Activated CD4-positive, alpha-beta T cell treated with anti-CD3 and anti-CD28 coated beads, Interleukin-2, amount 50 U/mL, for 4 hours (primary cell): ENCODE measurements around the gene GNG4.
"Not testable (repeated sequence)": the region's sequence is repeated elsewhere in the genome, so short reads cannot be mapped to it uniquely, and the experiment has no call there.

Experiments used
- DNase-seq, 2 experiments: peaks; one replicate each; pipeline ENCODE4 v3.0.0-alpha.2; 2020

The GNG4 gene

GRCh38 chr1:235624721-235625333 lies 24.8 kb downstream of the GNG4 start:
- DNase-seq, result no peak

DNA sequence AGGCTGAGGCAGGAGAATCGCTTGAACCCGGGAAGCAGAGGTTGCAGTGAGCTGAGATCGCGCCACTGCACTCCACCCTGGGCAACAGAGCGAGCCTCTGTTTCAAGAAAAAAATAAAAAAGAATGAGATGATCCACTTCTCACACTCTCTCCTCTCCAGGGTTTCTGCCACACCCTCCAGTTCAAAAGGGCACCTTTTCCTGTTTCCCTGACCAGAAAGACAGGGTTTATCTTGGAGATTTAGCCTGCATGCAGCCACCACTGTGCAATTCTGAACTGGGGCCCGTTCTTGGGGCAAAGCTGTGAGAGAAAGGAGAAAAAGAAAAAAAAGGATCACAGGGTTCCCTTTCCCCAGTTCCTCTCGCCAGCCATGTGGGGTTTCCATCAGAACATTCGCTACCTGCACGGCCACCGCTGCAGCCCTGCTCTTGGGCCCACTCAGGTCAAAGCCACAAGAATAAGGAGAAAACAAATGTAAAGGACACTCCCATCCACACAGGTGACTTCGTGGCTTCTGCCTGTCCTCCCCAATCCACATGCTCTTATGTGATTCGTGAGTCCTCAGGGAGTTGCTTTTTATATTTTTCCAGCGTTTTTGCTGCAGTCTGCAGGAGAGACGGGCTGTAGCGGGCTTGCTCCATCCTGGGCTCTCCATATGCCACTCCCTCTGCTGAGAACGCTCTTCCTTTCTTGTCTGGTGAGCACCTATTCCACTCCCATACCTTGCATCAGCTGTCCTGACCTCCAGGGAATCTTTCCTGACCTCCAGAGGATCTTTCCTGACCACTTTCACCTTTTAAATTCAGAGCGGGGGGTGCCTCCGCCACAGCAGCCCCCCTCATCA lies 26.4 kb downstream of the GNG4 start:
- DNase-seq, result no peak

- DNase-seq, result not testable (repeated sequence)
These were observed 30.4 kb downstream of the GNG4 start for GRCh38 chr1:235619149-235619548.

GRCh38 chr1:235617808-235618207 lies 31.8 kb downstream of the GNG4 start:
- no peak for DNase-seq

DNA sequence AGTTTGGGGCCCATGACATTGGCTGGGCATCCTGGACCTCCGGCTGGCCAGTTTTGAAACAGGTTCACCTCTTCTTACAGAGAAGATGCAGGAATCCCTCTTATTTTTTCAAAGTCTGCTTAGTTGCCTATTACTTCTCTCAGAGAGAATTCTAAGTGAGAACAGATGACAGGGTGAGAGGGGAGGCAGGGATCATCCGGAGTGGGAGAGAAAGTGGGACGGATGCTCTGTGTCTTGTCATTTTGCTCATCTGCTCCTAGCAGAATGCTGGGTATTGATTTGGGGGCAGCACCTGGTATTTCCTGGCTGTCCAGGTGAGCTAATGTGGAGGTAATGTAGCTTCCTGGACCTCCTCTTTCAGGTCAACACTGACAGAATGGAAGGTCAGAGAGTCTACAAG lies 32.4 kb downstream of the GNG4 start:
- no peak for DNase-seq

DNA sequence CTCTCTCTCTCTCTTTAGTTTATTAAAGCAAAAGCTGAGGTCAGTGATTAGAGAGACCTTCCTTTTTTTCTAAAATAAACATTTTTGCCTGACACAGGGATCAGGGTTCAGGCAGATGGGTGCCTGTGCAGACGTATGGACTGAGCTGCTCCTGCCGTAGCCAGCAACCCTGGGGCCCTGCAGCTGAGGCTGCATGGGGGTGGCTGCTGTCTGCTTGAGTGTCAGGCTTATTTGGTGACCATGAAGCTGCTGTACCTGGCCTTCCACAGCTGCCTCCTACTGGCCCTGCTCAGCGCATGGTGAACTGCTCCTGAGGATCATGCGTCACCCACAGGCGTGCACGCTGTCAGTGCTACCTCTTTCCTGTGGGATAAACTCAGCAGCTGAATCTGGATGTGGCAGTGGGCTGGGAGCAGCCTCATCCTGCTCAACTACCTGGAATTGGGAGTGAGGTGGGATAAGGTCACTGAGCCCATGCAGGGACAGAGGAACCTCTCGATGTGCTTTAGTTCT lies 35.1 kb downstream of the GNG4 start:
- no peak for DNase-seq

GRCh38 chr1:235613602-235614001 lies 36.0 kb downstream of the GNG4 start:
- DNase-seq, result no peak

DNA sequence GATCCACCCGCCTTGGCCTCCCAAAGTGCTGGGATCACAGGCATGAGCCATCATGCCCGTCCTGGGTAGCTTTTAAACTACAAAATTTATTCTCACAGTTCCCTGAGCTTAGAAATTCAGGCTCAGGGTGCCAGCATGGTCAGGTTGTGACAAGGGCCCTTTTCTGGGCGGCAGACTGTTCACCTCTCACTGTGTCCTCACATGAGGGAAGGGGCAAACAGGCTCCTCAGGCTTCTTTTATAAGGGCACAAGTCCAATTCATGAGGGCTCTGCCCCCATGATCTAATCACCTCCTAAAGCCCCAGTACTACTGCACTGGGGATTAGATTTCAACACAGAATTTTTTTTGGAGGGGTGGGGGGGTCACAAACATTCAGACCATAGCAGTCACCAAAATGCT lies 36.8 kb downstream of the GNG4 start:
- DNase-seq, result no peak

- no peak for DNase-seq
These were observed 39.4 kb downstream of the GNG4 start for GRCh38 chr1:235610157-235610556.

- DNase-seq, result no peak
These were observed 41.3 kb downstream of the GNG4 start for GRCh38 chr1:235608278-235608677.

GRCh38 chr1:235607284-235607683 lies 42.3 kb downstream of the GNG4 start:
- no peak for DNase-seq

DNA sequence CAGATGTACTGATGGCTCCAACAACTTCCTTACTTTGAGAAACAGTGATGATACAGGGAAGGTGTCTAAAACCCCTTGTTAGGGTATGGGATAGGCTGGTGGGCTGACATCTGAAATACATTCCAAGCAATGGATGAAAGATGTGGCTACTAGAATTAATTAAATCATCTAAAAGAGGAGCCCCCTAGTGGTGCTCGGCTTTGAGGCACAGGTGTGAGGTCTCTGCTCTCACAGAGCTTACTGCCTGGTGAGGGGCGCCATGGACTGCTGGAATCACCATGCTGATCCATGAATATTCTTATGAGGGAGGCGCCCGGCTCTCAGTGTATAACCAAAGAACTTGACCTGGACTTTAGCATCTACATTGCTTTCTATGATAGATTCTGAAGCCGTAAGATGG lies 48.5 kb downstream of the GNG4 start:
- DNase-seq, result peak; percentile 2 to 10

- DNase-seq, result no peak
These were observed 50.0 kb downstream of the GNG4 start for GRCh38 chr1:235599536-235599935.

GRCh38 chr1:235597867-235598553 lies 51.6 kb downstream of the GNG4 start:
- no peak for DNase-seq

GRCh38 chr1:235595079-235595478 lies 54.5 kb downstream of the GNG4 start:
- no peak for DNase-seq

- not testable (repeated sequence) for DNase-seq
These were observed 55.2 kb downstream of the GNG4 start for GRCh38 chr1:235594281-235594895.

GRCh38 chr1:235588916-235589515 lies 60.6 kb downstream of the GNG4 start:
- DNase-seq, result no peak

GRCh38 chr1:235588156-235588555 lies 61.4 kb downstream of the GNG4 start:
- DNase-seq, result no peak

- no peak for DNase-seq
These were observed 62.6 kb downstream of the GNG4 start for GRCh38 chr1:235586992-235587391.

GRCh38 chr1:235586413-235586812 lies 63.2 kb downstream of the GNG4 start:
- DNase-seq, result no peak

DNA sequence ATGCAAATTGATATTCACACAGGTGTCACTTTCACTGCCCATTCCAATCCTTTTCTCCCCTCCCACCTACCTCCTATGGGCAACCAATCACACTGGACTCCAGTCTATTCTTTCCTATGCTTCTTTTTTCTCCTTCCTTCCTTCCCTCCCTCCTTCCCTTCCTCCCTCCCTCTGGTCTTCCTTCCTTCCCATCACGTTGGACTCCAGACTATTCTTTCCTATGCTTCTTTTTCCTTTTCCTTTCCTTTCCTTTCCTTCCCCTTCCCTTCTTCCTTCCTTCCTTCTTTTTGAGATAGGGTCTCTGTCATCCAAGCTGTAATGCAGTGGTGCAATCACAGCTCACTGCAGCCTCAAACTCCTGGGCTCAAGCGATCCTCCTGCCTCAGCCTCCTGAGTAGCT lies 64.6 kb downstream of the GNG4 start:
- no peak for DNase-seq

DNA sequence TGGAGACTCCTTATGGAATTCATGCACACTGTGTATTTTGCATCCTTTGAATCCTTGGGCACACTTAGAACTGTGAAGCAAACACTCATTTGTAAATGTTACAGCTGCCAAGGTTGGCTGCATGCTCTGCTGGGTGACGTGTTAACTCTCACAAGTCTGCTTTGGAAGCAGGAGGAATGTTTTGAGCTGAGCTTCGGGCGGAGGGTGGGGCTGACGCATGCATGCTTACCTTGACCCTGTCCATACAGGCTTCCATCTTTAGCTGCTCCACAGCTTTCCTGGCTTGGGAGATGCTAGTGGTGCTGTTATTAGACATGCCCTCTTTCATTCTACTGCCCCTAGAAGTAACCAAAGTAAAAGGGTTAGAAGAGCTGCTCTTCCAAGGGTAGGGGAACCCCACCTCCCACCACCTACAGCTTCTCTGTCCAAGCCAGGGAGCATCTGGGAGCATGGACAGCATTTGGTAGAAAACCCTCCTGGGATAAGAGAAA lies 66.0 kb downstream of the GNG4 start:
- DNase-seq, result no peak

DNA sequence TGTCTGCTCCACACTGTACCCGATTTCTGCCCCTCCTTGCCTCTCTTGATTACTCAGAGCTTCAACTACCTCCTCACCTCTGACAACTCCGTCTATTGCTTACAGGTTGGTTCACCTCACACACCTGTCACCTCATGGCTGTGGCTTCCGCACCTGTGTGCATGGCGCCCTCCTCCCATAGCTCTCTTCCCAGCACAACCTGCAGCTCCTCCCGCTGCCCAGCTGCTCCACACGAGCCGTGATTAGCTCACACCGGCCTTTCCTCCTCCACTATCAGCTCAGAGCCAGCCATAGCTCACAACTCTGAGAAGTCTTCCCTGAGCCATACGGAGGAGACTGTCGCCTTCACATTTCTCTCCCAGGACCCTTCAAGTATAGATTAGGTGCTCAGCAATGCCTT lies 67.5 kb downstream of the GNG4 start:
- no peak for DNase-seq
